Measurements from ENCODE around the gene RNF225.

GRCh38 chr19:58385891-58386575 lies 9.4 kb upstream of the RNF225 start:
- no peak for TF ChIP-seq EZH2phosphoT487 (IDR thresholded peaks at IDR 0.05; ENCODE audit: borderline replicate concordance, low read length)
- TF ChIP-seq, protein P1, sequence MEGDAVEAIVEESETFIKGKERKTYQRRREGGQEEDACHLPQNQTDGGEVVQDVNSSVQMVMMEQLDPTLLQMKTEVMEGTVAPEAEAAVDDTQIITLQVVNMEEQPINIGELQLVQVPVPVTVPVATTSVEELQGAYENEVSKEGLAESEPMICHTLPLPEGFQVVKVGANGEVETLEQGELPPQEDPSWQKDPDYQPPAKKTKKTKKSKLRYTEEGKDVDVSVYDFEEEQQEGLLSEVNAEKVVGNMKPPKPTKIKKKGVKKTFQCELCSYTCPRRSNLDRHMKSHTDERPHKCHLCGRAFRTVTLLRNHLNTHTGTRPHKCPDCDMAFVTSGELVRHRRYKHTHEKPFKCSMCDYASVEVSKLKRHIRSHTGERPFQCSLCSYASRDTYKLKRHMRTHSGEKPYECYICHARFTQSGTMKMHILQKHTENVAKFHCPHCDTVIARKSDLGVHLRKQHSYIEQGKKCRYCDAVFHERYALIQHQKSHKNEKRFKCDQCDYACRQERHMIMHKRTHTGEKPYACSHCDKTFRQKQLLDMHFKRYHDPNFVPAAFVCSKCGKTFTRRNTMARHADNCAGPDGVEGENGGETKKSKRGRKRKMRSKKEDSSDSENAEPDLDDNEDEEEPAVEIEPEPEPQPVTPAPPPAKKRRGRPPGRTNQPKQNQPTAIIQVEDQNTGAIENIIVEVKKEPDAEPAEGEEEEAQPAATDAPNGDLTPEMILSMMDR (IDR thresholded peaks at IDR 0.05; ENCODE audit: low read depth, low read length, poor library complexity, severe bottlenecking), result no peak
